GM19043 (cell line): ENCODE data around the gene HIGD2A.
A peak's percentile ranks its signal among the peaks of the same experiment; 100 is the strongest.

ENCODE experiments used
- ATAC-seq: cut with Tn5 transposase; IDR thresholded peaks from one replicate; pipeline ENCODE4 v1.9.1; 2021; ENCODE audit warnings: low read depth; ENCODE audit not compliant: unreplicated experiment

Gene HIGD2A

DNA sequence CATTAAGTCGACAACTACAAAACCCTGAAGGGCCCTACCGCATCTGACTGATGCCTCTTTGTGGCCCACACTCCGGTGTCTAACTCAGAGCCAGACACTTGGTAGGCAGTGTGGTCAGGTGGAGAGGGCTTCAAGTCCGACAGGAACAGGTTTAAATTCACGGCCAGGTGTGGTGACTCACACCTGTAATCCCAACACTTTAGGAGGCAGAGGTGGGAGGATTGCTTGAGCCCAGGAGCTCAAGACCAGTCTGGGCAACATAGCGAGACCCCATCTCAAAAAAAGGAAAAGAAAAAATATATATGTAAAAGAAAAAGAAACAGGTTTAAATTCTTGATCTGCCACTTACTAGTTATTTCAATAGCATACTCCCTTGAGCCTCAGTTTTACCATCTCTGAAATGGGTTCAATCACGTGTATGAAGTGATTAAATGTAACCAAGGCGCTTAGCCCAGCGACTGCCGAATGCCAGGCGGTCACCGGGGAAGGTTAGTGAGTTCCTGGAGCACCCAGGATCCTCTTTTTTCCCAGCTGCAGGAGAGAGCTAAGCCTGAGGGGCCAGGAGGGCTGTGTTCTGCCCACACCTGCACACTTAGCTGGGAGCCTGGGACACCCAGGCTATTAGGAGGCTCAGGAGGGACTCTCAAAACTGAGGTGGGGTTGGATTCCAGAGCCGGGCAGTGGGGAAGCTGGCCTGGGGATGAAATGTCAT, 26.8 kb downstream of the HIGD2A start:
- ATAC-seq: no peak

DNA sequence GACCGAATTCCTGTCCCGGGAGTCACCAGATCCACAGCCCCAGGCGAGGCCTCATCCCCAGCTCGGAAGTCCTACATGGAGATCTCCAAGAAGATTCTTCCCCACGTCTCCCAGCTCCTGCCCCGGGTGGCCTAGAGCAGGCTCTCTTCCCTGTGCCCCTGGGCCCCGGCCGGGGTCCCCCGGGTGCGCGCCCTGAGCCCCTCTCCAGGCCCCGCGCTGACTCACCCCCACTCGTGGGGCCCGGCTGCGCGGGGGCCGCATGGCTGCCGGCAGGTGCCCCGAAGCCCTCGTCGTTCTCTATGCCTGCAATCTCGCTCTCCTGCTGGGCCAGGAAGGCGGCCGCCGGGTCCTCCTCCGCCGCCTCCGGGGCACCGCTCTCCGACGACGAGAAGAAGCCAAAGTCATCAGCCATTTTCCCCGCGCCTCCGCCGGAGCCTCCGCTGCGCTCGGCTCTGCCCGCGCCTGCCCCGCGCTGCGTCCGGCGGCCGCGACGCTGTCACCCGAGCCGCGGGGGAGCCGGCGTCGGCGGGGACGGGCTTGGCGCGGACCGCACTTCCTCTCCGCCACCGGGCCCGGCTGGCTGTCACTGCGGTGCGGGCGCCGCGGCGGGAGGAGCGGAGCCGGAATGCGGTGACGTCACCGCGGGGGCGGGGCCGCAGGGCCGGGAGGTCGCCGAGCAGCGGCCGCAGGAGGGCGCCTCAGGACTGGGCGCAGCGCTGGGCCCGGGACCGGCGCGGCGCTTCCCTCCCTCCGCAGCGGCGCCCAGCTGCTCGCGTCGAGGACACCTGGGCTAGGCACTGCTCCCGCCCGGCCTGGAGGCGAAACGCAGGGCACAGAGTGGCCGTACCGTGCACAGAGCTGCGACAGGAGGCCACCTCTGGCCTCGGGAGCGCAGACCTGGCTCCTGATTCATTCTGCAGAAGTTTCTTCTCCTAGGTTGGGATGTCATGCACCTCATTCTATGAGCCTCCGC, 27.7 kb downstream of the HIGD2A start, which contains the start of gene CLTB:
CLTB (minus strand) TSS at position 588 of the 973 bp plus-strand sequence; CDS start at position 412, 176 bp downstream.
- ATAC-seq: peak; percentile 98

DNA sequence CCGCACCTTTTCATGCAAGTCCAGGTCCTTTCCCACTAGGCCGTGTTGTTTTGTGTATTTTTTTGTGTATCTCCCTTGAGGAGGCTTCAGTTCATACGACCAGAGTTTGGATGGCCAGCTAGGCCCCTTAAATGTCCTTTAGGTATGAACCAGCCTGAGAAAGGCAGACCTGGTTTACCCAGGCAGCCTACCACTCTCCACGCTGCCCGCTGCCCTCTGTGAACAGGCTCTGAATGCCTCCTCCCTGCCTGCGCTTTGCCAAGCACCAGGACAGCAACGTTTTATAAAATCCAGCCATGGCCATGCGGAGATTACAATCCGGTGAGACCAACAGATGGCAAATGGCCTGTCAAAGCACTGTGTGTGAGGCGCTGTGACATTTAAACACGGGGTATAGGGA, 28.4 kb downstream of the HIGD2A start:
- ATAC-seq: no peak

DNA sequence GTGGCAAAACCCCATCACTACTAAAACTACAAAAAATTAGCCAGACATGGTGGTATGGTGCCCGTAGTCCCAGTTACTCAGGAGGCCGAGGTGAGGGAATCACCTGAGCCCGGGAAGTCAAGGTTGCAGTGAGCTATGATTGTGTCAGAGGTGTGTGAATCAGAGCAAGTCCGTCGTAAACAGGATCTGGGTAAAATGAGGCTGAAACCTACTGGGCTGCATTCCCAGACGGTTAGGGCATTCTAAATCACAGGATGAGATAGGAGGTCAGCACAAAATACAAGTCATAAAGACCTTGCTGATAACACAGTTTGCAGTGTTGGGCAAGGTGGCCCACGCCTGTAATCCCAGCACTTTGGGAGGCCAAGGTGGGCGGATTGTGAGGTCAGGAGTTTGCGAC, 29.7 kb downstream of the HIGD2A start:
- ATAC-seq: no peak

DNA sequence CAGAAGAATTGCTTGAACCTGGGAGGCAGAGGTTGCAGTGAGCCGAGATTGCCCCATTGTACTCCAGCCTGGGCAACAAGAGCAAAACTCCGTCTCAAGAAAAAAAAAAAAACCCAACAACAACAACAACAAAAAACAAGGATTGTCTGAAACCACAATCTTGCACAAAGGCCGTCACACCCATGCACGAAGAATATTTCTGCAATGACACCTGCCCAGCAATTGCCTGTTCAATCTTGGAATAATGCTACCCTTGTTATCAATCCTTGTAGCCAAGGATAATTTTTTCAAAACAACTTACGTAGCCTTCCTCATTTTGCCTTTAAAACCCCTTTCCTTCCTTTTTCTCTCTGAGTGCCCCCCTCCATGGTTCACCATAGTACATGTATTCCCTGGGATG, 31.5 kb downstream of the HIGD2A start:
- ATAC-seq: no peak

GRCh38 chr5:176420972-176421544, 32.5 kb downstream of the HIGD2A start:
- ATAC-seq: no peak

DNA sequence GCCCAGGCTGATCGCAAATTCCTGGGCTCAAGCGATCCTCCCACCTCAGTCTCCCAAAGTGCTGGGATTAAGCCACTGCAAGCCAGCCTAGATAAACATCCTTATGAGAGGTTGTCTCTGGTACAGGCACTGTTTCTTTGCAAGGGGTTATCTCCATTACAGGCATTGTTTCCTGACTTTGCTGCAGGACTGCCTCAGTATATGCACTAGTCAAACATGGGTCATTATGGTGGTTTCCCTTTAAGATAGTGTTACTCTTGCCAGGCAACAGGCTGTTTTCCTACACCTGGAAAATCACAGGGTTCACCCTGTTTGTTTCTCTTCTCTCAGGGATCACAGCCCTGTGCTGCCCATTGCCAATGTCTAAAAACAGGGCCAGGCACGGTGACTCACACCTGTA, 35.6 kb downstream of the HIGD2A start:
- ATAC-seq: no peak

DNA sequence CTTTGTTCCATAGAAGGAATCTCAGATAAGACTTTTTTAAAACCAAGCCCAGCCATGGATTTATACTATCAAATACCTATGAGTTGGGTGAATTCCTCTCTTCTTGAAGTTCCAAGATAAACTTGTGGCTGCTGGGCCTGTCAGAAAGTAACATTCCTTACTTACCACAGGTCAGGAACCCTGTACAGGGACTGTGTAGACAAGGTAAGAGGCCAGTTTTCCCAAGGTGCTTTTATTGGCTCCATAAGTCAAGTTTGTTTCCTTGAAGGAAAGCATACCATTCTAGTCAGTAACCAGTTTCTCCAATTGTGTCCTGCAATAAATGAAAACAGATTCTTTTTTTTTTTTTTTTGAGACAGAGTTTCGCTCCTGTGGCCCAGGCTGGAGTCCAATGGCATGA, 36.6 kb downstream of the HIGD2A start:
- no peak for ATAC-seq

- no peak for ATAC-seq
Measured at GRCh38 chr5:176425791-176426190, 37.2 kb downstream of the HIGD2A start.

GRCh38 chr5:176426876-176427275, 38.3 kb downstream of the HIGD2A start:
- ATAC-seq: no peak

DNA sequence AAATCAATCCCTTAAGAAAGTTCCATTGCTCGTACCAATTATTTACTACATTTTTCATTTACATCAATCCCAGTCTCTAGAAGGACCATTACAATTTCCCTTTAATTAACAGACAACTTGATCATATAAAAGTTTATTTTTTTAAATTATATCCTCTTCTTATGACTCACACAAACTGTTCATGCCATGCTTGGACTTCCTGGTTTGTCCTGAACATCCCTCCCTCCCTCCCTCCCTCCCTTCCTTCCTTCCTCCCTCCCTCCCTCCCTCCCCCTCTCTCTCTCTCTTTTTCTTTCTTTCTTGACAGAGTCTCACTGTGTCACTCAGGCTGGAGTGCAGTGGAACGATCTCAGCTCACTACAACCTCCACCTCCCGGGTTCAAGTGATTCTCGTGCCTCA, 39.4 kb downstream of the HIGD2A start:
- no peak for ATAC-seq

- ATAC-seq: no peak
Measured at GRCh38 chr5:176429972-176430371, 41.4 kb downstream of the HIGD2A start.

GRCh38 chr5:176432707-176433106, 44.2 kb downstream of the HIGD2A start:
- no peak for ATAC-seq

- ATAC-seq: no peak
Measured at GRCh38 chr5:176436656-176437055, 48.1 kb downstream of the HIGD2A start.

DNA sequence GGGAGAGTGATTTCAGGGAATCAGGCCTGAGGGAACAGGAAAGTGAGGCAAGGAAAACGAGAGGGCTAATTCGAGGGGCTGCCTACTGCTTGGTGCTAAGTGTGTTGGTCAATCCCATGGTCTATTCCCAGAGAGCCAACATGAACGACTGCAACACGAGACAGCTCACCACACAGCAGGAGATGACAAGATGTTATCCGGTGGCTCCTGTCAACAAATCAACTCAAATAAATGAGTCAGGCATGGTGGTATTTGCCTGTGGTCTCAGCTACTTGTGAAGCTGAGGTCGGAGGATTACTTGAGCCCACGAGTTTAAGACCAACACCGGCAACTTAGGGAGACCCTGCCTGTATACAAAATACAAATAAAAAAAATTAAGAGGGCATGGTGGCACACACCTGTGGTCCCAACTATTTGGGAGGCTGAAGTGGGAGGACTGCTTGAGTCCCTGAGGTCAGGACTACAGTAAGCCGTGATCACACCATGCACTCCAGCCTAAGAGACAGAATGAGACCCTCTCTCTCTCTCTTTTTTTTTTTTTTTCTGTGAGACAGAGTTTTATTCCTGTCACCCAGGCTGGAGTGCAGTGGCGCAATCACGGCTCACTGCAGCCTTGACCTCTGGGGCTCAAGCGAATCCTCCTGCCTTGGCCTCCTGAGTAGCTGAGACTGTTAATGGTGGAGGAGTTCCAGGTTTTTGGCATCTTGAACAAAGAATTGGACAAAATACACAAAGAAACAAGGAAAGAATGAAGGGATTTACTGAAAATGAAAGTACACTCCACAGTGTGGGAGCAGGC, 50.6 kb downstream of the HIGD2A start:
- ATAC-seq: no peak
